ENCODE measurements around the gene TCOF1.

TCOF1 gene

DNA sequence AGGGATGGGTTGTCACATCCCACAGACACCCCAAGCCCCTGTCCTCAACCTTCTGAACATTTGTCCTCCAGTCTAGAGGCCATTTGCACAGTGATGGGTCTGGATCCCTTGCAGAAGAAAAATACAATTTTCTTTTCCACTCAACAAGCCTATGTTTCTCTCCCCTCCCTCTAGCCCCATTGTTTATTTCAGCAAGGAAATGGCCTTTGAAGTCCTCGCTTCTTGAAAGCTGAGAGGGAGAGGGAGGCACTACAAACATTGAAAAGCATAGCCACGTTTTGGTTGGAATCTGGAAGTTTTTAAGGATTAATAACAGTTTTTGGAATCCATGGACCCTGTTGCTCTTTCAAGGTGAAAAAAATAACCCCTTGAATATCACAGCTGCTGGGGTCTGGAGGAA is 30.8 kb upstream of the TCOF1 start:
- no peak for DNase-seq

DNA sequence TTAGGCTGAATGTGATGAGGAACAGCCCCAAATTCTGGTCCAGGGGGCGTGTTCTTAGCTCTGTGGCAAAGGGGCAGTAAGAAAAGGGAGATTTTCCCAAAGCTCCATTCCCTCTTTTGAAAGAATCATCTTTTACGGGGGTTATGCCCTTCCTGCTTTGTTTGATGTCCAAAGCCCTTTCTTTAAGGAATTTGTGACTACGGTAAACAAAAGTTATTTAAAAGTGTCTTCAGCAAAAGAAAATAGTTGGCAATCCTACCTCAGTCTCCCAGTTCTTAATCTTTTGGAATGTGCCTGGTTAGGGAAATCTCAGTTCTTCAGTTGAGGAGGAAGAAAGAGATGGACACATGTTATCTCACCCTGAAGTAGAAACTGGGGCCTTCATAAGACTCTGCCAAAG is 30.4 kb upstream of the TCOF1 start:
- DNase-seq, result no peak

DNA sequence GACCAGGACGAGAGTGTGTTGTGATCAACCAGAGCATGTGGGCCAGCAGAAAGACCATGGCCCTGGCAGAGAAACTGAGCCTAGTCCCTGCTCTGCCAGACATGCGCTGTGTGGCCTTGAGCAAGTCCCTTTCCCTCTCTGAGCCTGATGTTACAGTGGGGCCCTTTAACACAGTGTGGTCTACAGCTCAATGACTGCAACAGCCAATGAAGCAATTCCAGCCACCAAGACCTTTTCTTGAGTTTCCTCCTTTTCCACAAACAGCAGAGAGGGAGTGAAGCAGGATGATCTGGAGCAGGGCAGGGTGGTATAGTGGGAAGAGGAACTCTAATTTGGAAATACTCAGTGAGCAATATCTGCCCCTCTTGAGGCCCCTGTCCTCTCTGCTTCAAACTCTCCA is 29.0 kb upstream of the TCOF1 start:
- DNase-seq, result no peak

DNA sequence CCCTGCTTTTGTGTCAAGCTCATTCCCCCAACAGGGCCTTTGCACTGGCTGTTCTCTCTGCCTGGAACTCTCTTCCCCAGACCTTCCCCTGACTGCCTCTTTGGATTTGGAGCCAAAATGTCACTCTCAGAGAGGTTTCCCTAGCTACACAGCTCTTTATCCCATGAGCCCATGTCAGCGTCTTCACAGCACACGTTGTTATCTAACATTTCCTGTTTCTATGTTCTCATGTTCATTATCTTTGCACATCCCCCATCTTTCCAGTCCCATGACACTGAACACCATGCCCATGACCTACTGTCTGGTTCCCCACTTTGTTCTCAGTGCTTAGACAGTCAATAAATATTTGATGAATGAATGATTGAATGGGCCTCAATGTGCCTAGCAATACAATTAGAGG is 28.5 kb upstream of the TCOF1 start:
- DNase-seq, result no peak

DNA sequence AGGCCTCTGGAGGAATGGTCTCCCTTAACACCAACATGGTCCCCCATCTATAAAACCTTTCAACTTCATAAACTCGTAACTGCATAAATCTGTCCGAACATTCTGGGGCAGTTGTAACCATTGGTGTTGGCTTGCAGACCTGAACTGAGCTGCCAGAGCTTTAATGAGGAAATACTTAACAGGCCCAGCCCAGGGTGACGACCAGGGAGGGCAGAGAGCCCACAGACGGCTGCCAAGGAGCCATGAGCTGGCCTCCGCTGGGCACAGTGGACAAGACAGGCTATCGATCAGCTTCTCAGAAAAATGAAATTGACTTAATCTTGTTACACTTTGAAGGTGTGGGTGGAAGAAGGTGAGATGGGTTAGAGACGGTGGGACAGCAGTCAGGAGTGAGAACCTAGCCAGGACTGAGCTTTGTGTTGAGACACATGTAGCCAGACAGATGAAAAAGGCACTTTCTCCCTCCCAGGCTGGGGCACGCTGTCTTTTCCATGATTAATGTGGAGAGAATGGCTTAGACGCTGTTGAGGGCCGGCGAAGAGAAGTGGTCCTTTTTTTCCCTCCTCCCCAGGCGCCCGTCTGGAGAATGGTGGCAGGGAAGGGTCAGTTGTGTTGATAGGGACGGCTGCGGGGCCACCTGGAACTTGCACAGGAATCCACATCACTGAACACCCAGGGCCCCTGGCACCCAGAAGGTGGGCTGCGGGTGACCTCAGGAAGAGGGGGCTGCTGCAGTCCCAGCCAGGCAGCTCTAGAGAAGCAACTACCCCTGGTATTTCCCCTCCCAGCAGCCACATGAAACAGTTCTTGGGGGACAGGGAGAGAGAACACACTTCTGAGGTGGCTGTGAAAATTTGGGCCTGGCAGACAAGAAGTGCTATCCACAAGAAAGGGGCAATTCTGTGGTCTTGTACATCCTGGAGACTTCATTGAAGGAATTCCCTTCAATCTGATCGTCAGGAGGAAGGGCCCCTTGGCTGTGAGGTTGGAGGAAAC is 27.3 kb upstream of the TCOF1 start:
- no peak for DNase-seq

DNA sequence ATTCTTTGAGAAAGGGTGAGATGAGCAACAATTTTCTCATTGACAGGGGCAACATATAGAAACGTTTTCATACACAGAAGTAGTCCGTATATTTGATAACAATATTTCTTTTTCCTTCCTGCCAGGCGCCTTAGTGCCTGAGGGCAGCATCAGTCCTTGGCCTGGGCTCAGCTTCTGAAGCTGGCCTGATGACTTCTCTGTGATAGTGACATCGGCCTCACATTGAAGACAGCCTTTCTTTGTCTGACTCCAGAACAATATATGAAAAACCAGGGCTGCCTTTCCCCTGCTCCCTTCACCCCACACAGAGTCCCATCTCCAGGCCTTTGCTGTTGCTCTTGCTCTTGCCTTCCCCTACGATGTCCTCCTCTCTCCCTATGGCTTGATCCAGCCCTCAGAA is 24.1 kb upstream of the TCOF1 start:
- DNase-seq, result no peak

DNA sequence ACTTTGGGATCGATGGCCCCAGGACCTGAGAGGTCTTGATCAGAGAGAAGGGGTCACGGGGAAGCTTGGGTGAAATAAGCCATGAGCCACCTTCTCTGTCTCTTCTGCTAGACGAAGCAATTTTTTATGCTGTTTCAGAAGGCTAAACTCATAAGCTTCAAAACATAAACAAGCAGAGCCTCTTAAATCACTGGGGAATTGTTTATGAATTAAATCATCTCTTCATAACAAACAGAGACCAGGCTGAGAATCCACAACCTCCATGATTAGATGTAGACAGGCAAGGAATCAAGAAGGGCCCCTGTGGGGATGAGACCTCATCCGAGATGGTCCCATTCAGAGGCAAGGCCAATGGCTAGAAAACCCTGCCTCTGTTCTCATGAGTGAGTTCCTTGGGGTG is 21.7 kb upstream of the TCOF1 start:
- no peak for DNase-seq

DNA sequence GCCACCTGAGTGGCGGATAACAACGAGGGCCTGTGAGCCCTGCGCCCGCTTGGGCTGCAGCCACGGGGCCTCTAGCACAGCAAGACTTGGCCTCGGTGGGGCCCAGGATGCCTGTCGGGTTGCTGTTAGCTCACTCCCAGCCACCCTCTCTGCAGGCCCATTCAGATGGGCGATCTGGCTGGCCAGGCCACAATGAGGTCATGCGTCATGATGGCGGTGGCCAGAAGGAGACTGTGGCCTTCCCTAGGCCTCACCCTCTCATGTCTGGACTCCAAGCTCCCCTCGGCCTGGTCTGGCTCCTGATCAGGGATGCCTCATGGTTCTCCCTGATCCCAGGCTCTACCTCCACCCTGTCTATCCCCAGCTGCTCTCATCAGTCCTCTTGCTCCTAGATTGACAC is 19.0 kb upstream of the TCOF1 start:
- DNase-seq, result no peak

DNA sequence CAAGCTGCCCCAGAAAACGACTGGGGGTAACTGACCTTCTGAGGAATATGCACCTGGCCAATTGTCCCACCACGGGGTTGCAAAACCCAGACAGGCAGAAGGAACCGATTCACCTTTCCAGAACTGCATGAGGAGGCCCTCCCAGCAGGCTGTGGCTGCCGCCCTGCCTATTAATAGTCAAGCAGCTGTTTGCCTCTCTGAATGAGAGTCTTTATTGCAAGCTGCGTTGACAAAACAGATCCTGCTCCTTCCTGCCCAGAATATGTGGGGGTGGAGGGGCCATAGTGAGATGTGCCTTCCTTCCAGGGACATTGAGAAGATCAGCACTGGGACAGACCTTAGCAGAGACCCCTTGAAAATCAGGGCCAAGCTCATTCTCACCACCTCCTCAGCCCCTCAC is 18.3 kb upstream of the TCOF1 start:
- no peak for DNase-seq

DNA sequence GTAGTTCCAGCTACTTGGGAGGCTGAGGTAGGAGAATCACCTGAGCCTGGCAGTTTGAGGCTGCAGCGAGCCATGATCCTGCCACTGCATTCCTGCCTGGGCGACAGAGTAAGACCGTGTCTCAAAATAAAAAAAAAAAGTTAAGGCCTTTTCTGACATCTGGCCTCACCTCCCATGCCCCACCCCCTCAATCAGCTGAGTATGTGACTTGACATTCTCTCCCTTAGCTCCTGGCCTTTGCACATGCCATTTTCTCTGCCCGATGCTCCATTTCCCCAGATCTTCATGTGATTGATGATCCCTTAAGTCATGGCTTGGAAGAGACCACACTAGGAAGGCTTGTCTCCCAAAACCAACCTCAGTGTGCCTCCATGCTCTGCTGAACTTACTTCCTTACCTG is 17.7 kb upstream of the TCOF1 start:
- DNase-seq, result no peak

DNA sequence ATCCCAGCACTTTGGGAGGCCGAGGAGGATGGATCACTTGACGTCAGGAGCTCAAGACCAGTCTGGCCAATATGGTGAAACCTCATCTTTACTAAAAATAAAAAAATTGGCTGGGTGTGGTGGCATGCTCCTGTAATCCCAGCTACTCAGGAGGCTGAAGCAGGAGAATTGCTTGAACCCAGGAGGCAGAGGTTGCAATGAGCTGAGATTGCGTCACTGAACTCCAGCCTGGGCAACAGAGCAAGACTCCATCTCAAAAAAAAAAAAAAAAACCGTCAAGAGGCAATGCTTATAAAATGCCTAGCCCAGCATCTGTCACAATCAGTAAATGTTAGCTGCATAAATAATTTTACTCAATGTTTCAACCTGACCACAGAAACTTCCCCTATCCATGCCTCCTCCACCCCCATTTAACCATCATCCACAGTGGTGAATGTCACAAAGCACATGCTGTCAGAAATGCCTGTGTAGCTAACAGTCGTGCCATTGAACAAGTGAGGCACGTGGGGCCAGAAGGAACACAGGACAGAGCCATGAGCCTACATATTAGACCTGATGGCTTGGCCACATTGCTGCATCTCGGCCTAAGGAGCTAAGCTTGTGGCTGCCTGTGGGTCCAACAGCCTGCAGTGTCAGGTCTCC is 16.8 kb upstream of the TCOF1 start:
- DNase-seq, result no peak

DNA sequence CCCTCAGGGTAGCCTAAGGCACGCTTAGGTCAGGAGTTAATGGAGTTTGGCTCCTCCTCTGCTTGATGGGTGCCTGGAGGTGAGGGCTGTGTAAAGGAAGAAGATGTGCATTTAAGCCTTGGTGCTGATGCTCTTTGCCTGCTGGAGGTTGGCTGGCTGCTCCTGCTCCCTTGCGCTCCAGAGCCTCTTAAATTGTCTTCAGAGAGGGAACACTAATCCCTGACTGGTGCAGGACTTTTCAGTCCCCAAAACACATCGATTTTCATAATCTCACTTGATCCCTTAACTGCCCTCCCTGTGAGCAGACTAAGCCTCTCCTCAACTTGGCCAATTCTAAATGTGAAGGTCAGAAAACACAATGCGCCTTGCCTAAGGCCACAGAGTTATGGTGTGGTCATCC is 16.2 kb upstream of the TCOF1 start:
- DNase-seq, result no peak

DNA sequence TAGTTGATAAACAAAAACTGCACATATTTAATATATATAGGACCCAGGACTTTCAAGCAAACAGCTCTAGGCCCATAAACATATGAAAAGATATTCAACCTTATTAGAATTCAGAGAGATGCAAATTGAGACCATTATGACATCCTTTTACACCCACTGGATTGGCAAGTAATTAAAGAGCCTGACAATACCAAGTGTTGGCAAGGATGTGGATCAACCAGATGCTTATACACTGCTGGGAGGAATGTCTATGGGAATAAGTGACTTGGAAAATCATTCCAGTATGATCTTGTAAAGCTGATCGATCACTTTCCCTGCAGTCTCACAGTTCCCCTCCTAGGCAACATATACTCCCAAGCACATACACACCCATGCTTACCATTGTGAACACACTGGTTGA is 15.5 kb upstream of the TCOF1 start:
- DNase-seq, result no peak

DNA sequence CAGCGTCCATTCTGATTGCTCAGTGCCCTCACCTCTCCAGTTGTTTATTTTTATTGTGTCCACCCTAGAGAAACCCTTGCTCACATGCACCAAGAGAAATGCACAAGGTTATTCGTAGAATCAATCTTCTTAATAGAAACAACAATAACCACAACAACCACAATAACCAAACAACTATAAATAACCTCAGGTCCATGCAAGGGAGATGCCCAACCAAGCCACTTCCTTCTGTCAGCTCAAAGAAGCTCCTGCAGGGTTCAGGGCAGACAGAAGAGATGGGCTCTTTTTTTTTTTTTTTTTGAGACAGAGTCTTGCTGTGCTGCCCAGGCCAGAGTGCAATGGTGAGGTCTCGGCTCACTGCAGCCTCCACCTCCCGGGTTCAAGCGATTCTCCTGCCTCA is 14.9 kb upstream of the TCOF1 start:
- DNase-seq, result no peak

DNA sequence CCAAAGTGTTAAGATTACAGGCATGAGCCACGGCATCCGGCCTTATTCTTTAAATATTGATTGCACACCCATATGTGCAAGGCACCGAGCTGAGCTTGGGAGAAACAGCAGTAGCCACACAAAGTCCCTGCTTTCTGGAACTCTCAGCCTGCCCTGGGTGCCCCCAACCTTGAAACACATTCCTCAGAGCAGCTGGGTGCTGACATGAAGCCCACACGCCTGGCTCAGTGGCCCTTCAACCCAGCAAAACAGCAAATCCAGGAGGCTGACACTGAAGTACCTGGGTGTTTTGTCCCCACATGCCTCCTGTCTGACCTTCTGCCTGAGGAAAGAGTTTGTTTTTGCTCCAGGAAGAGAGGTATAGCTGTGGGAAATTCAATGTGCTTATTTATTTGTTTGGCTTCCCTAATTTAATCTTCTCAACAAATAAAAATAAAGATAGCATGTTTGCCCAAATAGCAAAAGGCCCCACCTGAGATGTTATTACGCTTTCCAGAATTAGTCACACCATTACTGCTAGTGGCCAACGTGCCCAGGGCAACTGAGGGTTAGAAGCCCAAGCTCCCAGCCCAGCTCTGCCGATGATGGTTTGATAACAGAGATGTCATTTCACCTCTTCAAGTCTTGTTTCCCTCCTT is 13.4 kb upstream of the TCOF1 start:
- no peak for DNase-seq

DNA sequence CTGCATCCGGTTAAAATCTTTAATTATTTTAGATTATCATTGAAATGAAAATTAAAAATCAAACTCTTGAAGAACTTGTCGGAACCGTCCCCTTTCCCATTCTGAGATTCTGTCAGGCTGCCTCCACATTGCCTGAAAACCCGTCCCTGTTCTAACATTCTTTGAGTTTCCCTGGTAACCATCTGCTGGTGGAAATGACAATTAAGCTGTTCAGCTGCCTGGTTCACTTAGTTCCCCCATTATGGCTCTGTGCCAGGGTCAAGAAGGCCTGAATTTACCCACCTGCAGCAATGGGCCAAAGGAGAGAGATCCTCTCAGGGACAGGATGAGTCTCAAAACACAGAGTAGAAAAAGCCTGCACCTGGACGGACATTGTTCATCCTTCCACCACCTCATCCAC is 11.8 kb upstream of the TCOF1 start:
- no peak for DNase-seq

DNA sequence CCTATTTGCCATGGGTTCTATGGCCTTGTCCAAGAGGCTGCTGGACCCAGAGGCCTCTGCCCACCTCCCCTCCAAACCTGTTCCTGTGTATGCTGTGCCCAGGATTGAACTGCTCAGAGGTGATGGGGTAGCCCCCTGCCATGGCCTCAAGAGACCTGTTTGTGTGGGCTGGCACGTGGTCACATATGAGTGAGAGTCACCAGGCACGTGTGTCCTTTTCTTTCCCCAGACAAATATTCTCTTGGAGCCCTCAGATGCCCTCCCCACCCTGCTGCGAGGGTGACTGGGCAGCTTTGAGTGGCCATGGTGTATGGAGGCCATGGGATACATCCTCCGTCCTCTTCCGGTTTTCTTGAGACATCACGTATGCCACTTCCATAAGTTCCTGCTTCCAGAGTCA is 10.9 kb upstream of the TCOF1 start:
- no peak for DNase-seq

DNA sequence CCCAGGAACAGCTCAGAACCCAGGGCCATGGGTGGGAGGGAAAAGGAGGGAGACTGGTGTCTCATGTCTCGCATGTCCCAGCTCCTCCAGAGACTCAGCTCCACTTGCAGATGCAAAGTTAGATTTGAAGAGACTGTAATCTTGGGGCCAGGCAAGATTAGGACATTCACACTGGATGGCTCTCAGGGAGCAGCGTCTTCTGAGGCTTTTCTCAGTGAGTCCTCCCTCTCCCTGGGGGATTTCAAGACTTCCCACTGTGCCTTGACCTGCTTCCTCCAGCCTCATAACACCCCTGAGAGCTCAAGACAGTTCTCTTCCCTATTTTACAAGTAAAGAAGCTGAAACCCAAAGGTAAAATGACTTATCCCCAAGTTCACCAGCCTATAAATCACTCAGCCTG is 10.5 kb upstream of the TCOF1 start:
- no peak for DNase-seq

DNA sequence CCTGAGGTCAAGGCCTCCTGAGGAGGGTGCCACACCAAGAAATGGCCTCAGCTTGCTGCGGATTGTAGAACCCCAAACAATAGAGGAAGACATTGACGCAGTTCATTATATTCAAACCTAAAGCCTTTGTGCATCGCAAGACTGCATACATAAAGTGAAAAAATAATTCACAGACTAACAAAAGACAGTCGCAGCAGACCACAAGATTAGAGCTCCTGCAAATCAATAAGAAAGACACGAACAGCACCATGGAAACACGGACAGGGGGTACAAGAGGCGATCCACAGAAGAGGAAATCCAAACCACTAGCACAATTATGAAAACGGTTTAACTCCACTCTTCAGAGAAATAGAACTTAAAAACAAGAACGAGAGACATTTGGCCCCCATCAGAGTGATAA is 10.0 kb upstream of the TCOF1 start:
- DNase-seq, result no peak

DNA sequence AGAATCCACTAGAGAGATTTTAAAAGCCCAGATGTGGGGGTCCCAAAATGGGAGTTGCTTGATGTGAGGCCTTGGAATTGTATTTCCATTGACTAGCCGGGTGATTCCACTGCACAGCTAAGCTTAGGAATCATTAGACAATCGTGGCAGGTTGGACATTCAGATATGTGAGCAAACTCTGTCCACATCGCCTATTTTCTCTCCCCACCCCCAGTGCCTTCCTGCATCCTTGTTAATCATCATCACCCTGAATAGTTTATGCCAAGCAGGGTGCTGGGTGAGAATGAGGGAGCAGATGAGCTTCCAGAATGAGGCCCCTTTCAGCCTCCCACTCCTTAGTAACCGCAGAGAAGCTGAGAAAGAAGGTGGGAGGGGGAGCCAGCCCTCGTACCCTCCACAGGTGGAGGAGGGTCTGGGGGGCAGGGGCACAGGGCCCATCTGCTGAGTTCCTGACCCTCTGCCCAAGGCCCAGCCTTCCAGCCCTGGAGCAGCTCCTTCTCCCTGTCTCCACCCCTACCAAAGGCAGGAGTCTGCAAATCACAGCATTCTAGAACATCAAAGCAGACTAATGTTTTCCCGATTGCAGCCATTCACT is 7.7 kb upstream of the TCOF1 start:
- no peak for DNase-seq

DNA sequence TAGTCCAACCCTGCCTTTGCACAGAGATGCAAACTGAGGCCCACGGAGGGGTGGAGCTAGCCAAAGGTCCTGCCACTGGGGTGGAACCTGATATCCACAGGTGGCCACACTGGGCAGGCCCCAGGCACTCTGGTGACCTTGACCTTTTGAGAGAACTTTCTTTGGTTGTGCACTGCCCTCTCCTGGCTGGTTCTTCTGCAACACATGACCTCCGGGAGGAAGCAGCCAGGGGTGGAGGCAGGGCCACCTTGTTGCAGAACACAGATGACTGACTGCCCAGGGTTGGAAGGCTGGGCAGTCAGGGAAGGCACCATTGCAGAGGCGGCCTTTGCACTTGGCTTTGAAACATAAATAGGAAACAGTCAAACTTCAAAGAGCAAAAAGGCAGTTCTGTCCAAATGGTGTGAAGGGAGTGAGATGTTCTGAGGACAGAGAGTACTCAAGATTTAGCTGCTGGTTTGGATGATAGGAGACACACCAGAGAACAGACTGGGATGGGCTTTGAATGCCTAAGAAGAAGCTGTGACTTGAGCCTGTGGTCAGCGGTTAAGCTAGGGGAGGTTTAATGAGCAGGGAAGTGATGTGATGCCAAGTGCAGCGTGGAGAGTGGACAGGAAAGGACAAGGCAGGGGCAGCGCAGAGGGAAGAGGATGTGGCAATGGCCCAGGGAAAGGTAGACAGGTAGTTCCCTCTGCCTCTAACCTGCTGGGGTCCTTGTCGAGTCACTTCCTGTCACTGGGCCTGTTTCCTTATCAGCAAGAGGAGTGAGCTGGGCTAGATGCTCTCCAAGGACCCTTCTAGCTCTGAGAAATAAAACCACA is 6.8 kb upstream of the TCOF1 start:
- peak; percentile 32 to 42 for DNase-seq

DNA sequence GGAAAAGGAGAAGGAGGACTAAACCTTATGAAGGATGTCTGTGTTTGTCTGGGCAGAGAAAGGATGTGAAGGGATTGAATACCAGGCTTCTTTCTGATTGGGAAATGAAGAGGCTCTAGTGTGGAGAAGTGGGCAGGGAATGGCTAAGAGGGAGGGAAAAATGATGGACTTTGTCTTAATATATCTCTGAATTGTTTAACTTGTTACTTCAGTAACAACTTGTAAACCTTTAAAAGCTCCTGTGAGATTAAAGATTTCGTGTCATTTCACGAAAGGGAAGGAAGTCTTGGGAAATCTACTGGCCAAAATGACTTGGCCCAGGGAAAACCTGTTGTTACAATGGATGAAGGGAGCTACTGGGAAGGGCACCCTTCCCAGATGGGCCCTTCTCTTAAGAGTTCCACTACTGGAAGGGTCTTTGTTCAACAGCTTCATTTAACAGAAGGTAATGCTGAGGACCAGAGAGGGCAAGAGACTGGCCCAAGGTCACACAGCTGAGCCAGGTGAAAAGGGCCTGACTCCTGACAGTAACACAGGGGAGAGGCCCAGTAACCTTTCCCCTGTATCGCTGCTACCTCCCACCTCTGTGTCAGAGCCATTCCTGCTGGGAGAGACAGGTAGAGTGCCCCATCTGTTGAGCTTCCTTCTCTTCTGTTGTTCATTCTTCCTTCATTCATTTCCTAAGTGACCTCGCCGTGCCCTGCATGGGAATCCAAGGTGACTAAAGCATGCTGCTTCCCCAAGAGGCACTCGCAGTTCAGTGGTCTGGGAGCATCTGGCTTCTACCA is 5.1 kb upstream of the TCOF1 start:
- no peak for DNase-seq

Measured in stimulated activated CD4-positive, alpha-beta T cell treated with anti-CD3 and anti-CD28 coated beads, Interleukin-2, amount 100 ng/mL, for 48 hours (primary cell).